Activated CD8-positive, alpha-beta memory T cell treated with anti-CD3 and anti-CD28 coated beads, Interleukin-2, amount 10 ng/mL, durations not matched to agents 7 days and 5 days (primary cell): ENCODE results near the gene AKAP11. TPM values are rescaled to one million over a fixed set of nuclear protein-coding genes. Genes with fewer than 3 reads are reported as not detected.

ENCODE experiments used
- ATAC-seq: fragments of 150-1000 bp; cut with Tn5 transposase; one replicate; pipeline ENCODE4 v1.10.0; 2021; ENCODE audit warnings: moderate library complexity
- CTCF ChIA-PET: fragments of 350-600 bp; sonication (Branson Sonifier 250); formaldehyde crosslinking; loops from one replicate; lab custom pipeline; 2021; ENCODE audit warnings: antibody characterized with exemption; lab: Charles Lee
- DNase-seq: peaks from one replicate; pipeline ENCODE4 v3.0.0-alpha.2; 2020
- H3K27ac Mint-ChIP-seq: one replicate; pipeline ENCODE4 v1.8.0; 2021; ENCODE audit warnings: mild to moderate bottlenecking, mixed read lengths
- H3K27me3 Mint-ChIP-seq: one replicate; pipeline ENCODE4 v1.8.0; 2021; ENCODE audit warnings: mixed read lengths
- H3K36me3 Mint-ChIP-seq: one replicate; pipeline ENCODE4 v1.8.0; 2021; ENCODE audit warnings: mild to moderate bottlenecking, mixed read lengths
- H3K4me1 Mint-ChIP-seq: one replicate; pipeline ENCODE4 v1.8.0; 2021; ENCODE audit warnings: mixed read lengths
- H3K4me3 Mint-ChIP-seq: one replicate; pipeline ENCODE4 v1.8.0; 2021; ENCODE audit warnings: mild to moderate bottlenecking, moderate library complexity, mixed read lengths
- H3K9me3 Mint-ChIP-seq: one replicate; pipeline ENCODE4 v1.8.0; 2022; ENCODE audit warnings: low read depth, mixed read lengths
- total RNA-seq, 2 experiments: library from RNA; stranded (reverse); gene quantifications; one replicate each; pipeline ENCODE4 v1.2.3, GENCODE V29; 2021

Gene AKAP11
- total RNA-seq, 2 experiments from 2014 or later = 23.0 to 34.4 TPM

- peak; percentile 62 for DNase-seq
- no peaks in the 10 kb centered on the region for H3K9me3 Mint-ChIP-seq
Observed at GRCh38 chr13:42328672-42329071, 56.7 kb downstream of the AKAP11 start.

GRCh38 chr13:42329239-42329638, 57.3 kb downstream of the AKAP11 start:
- no peak overlapping the region for H3K4me3 Mint-ChIP-seq
- H3K27me3 Mint-ChIP-seq = no peaks in the 10 kb centered on the region
- H3K36me3 Mint-ChIP-seq = peaks cover 10% of the 10 kb centered on the region
- CTCF ChIA-PET = no interaction called here
- no peaks in the 10 kb centered on the region for H3K9me3 Mint-ChIP-seq
- no peak for DNase-seq
- H3K27ac Mint-ChIP-seq = peak overlapping the region; percentile 86
- peaks cover 31% of the 10 kb centered on the region for H3K4me1 Mint-ChIP-seq
- peak; percentile 25 for ATAC-seq

More at GRCh38 chr13:42328672-42329071, 56.7 kb downstream of the AKAP11 start:
- H3K36me3 Mint-ChIP-seq = peaks cover 10% of the 10 kb centered on the region
- peak; percentile 81 for ATAC-seq
- no peaks in the 10 kb centered on the region for H3K27me3 Mint-ChIP-seq
- H3K4me1 Mint-ChIP-seq = peaks cover 30% of the 10 kb centered on the region
- H3K27ac Mint-ChIP-seq = peak overlapping the region; percentile 86
- H3K4me3 Mint-ChIP-seq = peak overlapping the region; percentile 36
- CTCF ChIA-PET = no interaction called here

- peaks cover 39% of the 10 kb centered on the region for H3K4me1 Mint-ChIP-seq
- H3K9me3 Mint-ChIP-seq = no peaks in the 10 kb centered on the region
- H3K27me3 Mint-ChIP-seq = no peaks in the 10 kb centered on the region
- no peak overlapping the region for H3K4me3 Mint-ChIP-seq
- peaks cover 10% of the 10 kb centered on the region for H3K36me3 Mint-ChIP-seq
- H3K27ac Mint-ChIP-seq = no peak overlapping the region
- DNase-seq (no peak), ATAC-seq (no peak)
- CTCF ChIA-PET = interaction anchor here (0.7 to 2.7 kb wide), 6 partner anchors 14 to 560 kb away, joined by 3 to 15 read pairs (median 3); no protein-coding TSS in a partner anchor
Observed at GRCh38 chr13:42331009-42331408, 59.1 kb downstream of the AKAP11 start.

GRCh38 chr13:42333613-42334328, 61.8 kb downstream of the AKAP11 start:
- H3K4me3 Mint-ChIP-seq = no peak overlapping the region
- CTCF ChIA-PET = interaction anchor here (0.6 to 1.5 kb wide), 17 partner anchors 15 to 262 kb away, joined by 3 to 29 read pairs (median 4); no protein-coding TSS in a partner anchor
- peaks cover 5% of the 10 kb centered on the region for H3K36me3 Mint-ChIP-seq
- peaks cover 47% of the 10 kb centered on the region for H3K4me1 Mint-ChIP-seq
- no peaks in the 10 kb centered on the region for H3K27me3 Mint-ChIP-seq
- ATAC-seq (peak; percentile 74), DNase-seq (no peak)
- no peaks in the 10 kb centered on the region for H3K9me3 Mint-ChIP-seq
- no peak overlapping the region for H3K27ac Mint-ChIP-seq

GRCh38 chr13:42334329-42334706, 62.4 kb downstream of the AKAP11 start:
- CTCF ChIA-PET = interaction anchor here (0.6 to 1.5 kb wide), 15 partner anchors 15 to 261 kb away, joined by 3 to 29 read pairs (median 4); no protein-coding TSS in a partner anchor
- DNase-seq = no peak
- Mint-ChIP-seq H3K9me3 (no peaks in the 10 kb centered on the region), H3K36me3 (peaks cover 5% of the 10 kb centered on the region), H3K4me3 (no peak overlapping the region), H3K27ac (peak overlapping the region; percentile 53), H3K4me1 (peaks cover 44% of the 10 kb centered on the region), H3K27me3 (no peaks in the 10 kb centered on the region)
- ATAC-seq = peak; percentile 31

GRCh38 chr13:42337808-42338600, 66.1 kb downstream of the AKAP11 start:
- CTCF ChIA-PET = interaction anchor here (1.7 kb wide), 1 partner anchor 140 kb away, joined by 5 read pairs; no protein-coding TSS in a partner anchor
- no peaks in the 10 kb centered on the region for H3K27me3 Mint-ChIP-seq
- no peak overlapping the region for H3K4me3 Mint-ChIP-seq
- H3K27ac Mint-ChIP-seq = no peak overlapping the region
- no peaks in the 10 kb centered on the region for H3K9me3 Mint-ChIP-seq
- H3K36me3 Mint-ChIP-seq = no peaks in the 10 kb centered on the region
- DNase-seq (no peak), ATAC-seq (no peak)
- H3K4me1 Mint-ChIP-seq = peaks cover 29% of the 10 kb centered on the region

- H3K9me3 Mint-ChIP-seq = no peaks in the 10 kb centered on the region
- peaks cover 3% of the 10 kb centered on the region for H3K36me3 Mint-ChIP-seq
- peaks cover 18% of the 10 kb centered on the region for H3K4me1 Mint-ChIP-seq
- DNase-seq (no peak), ATAC-seq (no peak)
- no peaks in the 10 kb centered on the region for H3K27me3 Mint-ChIP-seq
- H3K4me3 Mint-ChIP-seq = no peak overlapping the region
- CTCF ChIA-PET = interaction anchor here (1.1 kb wide), 1 partner anchor 14 kb away, joined by 3 read pairs; no protein-coding TSS in a partner anchor
- H3K27ac Mint-ChIP-seq = no peak overlapping the region
Observed at GRCh38 chr13:42345367-42345766, 73.4 kb downstream of the AKAP11 start.

GRCh38 chr13:42348576-42348975, 76.6 kb downstream of the AKAP11 start:
- DNase-seq = no peak
- H3K4me3 Mint-ChIP-seq = no peak overlapping the region
- ATAC-seq = no peak
- peaks cover 27% of the 10 kb centered on the region for H3K4me1 Mint-ChIP-seq
- H3K9me3 Mint-ChIP-seq = no peaks in the 10 kb centered on the region
- H3K27me3 Mint-ChIP-seq = no peaks in the 10 kb centered on the region
- peaks cover 5% of the 10 kb centered on the region for H3K36me3 Mint-ChIP-seq
- H3K27ac Mint-ChIP-seq = no peak overlapping the region
- CTCF ChIA-PET = interaction anchor here (1.2 to 1.5 kb wide), 2 partner anchors 15 to 130 kb away, joined by 3 to 4 read pairs; no protein-coding TSS in a partner anchor

GRCh38 chr13:42350141-42350540, 78.2 kb downstream of the AKAP11 start:
- DNase-seq (no peak), ATAC-seq (no peak)
- H3K9me3 Mint-ChIP-seq = no peaks in the 10 kb centered on the region
- H3K4me3 Mint-ChIP-seq = no peak overlapping the region
- peaks cover 37% of the 10 kb centered on the region for H3K4me1 Mint-ChIP-seq
- CTCF ChIA-PET = no interaction called here
- H3K27me3 Mint-ChIP-seq = no peaks in the 10 kb centered on the region
- H3K27ac Mint-ChIP-seq = no peak overlapping the region
- H3K36me3 Mint-ChIP-seq = peaks cover 5% of the 10 kb centered on the region

- peak; percentile 74 for DNase-seq
Observed at GRCh38 chr13:42354241-42355091, 82.5 kb downstream of the AKAP11 start.

GRCh38 chr13:42355092-42355485, 83.1 kb downstream of the AKAP11 start:
- peak; percentile 49 for DNase-seq
- Mint-ChIP-seq H3K27ac (peak overlapping the region; percentile 85), H3K4me1 (peaks cover 41% of the 10 kb centered on the region), H3K27me3 (no peaks in the 10 kb centered on the region), H3K4me3 (no peak overlapping the region), H3K36me3 (peaks cover 7% of the 10 kb centered on the region), H3K9me3 (peaks cover 4% of the 10 kb centered on the region)
- ATAC-seq = peak; percentile 43
- CTCF ChIA-PET = interaction anchor here (0.8 to 2.5 kb wide), 6 partner anchors 15 to 123 kb away, joined by 3 to 5 read pairs (median 4); no protein-coding TSS in a partner anchor

More at GRCh38 chr13:42354241-42355091, 82.5 kb downstream of the AKAP11 start:
- CTCF ChIA-PET = interaction anchor here (0.8 to 2.5 kb wide), 7 partner anchors 14 to 124 kb away, joined by 3 to 5 read pairs (median 4); no protein-coding TSS in a partner anchor
- ATAC-seq = peak; percentile 73
- Mint-ChIP-seq H3K27ac (peak overlapping the region; percentile 85), H3K4me3 (peak overlapping the region; percentile 1), H3K36me3 (peaks cover 7% of the 10 kb centered on the region), H3K27me3 (no peaks in the 10 kb centered on the region), H3K9me3 (peaks cover 4% of the 10 kb centered on the region), H3K4me1 (peaks cover 48% of the 10 kb centered on the region)

GRCh38 chr13:42355491-42356183, 83.7 kb downstream of the AKAP11 start:
- H3K9me3 Mint-ChIP-seq = peaks cover 4% of the 10 kb centered on the region
- peaks cover 40% of the 10 kb centered on the region for H3K4me1 Mint-ChIP-seq
- H3K27ac Mint-ChIP-seq = peak overlapping the region; percentile 85
- H3K4me3 Mint-ChIP-seq = no peak overlapping the region
- peaks cover 7% of the 10 kb centered on the region for H3K36me3 Mint-ChIP-seq
- CTCF ChIA-PET = interaction anchor here (0.8 to 2.5 kb wide), 6 partner anchors 14 to 123 kb away, joined by 3 to 5 read pairs (median 4); no protein-coding TSS in a partner anchor
- H3K27me3 Mint-ChIP-seq = no peaks in the 10 kb centered on the region
- DNase-seq (no peak), ATAC-seq (no peak)
